C4-2B (cell line): ENCODE measurements around the gene IL19.

ENCODE experiments used
- H3K27ac ChIP-seq: fragments of 450-650 bp; 2 replicates; pipeline ENCODE4 v1.5.1; 2017
- ZFX ChIP-seq: fragments of 450-650 bp; IDR thresholded peaks from 2 replicates; pipeline ENCODE4 v1.6.1; 2017
- TF ChIP-seq, protein P1 (sequence below): fragments of 450-650 bp; conservative IDR thresholded peaks from 2 replicates; pipeline ENCODE4 v1.5.1; 2017; ENCODE audit warnings: mild to moderate bottlenecking

The IL19 gene

DNA sequence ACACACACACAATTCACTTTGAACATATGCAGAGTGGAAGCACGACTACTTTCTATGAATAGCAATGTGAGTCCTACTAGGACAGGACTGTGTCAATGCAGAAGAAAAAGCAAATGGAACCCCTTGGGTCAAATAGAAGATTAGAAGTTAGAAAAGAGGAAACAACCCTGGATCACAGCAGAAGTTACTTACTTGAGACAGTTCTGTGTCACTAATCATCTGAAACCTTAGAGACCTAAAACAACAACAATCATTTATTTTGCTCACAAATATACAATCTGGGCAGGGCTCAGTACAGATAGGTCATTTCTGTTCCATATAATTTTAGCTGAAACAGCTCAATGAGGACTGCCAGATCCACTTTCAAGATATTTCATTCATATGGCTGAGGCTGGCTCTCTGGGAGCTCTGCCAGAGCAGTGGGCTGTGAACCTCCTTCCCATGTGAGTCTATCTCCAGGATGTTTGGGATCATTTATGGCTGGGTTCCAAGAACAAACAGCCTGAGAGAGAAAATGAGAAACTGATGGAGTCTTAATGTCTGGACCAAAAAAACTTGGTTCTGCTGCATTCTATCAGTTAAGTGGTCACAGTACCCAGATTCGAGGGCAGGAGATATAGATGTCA, 44.3 kb downstream of the IL19 start:
- TF ChIP-seq, protein P1, sequence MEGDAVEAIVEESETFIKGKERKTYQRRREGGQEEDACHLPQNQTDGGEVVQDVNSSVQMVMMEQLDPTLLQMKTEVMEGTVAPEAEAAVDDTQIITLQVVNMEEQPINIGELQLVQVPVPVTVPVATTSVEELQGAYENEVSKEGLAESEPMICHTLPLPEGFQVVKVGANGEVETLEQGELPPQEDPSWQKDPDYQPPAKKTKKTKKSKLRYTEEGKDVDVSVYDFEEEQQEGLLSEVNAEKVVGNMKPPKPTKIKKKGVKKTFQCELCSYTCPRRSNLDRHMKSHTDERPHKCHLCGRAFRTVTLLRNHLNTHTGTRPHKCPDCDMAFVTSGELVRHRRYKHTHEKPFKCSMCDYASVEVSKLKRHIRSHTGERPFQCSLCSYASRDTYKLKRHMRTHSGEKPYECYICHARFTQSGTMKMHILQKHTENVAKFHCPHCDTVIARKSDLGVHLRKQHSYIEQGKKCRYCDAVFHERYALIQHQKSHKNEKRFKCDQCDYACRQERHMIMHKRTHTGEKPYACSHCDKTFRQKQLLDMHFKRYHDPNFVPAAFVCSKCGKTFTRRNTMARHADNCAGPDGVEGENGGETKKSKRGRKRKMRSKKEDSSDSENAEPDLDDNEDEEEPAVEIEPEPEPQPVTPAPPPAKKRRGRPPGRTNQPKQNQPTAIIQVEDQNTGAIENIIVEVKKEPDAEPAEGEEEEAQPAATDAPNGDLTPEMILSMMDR = no peak
- TF ChIP-seq ZFX = no peak

DNA sequence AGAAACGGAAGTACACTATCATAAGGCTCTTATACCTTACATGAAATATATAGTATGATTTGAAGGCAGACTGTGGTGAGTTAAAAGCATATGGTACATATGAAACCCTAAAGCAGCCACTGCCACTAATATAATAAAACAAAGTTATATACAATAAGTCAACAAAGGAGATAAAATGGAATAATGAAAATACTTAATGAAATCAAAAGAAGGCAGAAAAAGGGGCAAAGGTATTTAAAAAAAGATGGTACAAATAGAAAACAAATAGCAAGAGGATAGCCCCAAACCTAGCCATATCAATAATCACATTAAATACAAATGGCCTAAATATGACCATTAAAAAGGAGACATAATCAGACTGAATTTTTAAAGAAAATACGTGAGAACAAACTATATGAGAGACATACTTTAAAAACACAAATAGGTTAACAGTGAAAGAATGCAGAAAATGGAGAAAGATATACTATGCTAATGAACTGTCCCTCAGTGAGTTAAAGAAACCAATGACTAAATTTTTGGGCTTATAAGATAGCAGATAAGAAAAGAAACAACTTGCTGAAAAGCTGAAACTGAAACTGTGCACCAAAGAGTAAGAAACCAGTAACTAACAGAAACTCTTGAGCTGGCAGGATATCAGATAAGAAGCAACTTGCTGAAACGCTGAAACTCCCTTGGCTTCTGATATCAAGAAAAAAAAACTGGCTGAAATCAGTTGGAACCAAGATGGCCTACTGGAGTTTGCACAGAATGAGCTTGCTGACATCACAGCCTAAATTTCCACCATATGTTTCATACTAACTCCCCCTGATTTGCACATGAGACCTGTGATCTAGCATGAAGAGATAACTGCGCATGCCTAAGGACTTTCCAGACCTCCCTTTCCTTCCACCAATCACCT, 46.1 kb downstream of the IL19 start:
- no peak for TF ChIP-seq ZFX
- TF ChIP-seq, protein P1 = no peak
- no peak overlapping the region for H3K27ac ChIP-seq

More for the DNA sequence above, 44.3 kb downstream of the IL19 start:
- no peak overlapping the region for H3K27ac ChIP-seq

DNA sequence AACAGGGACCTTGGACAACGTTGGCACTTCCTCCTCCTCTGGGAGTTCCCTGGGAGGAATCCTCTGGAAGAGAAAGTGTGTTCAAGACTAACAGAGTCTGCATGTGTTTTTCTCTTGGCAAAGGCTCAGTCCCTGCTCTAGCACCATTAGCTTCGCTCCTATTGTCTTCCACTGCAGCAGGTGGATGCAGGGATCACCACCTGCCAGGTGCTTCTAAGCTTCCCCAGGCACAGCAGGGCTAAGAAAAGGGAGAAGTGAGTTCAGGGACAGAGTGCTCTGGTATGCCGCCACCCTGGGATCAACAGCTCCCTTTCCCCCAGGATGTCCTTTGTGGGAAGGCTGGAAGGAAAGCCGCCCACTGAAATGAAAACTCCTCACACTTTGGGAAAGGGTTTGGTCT, 50.9 kb downstream of the IL19 start:
- no peak for TF ChIP-seq ZFX
- TF ChIP-seq, protein P1 = no peak
- no peak overlapping the region for H3K27ac ChIP-seq

DNA sequence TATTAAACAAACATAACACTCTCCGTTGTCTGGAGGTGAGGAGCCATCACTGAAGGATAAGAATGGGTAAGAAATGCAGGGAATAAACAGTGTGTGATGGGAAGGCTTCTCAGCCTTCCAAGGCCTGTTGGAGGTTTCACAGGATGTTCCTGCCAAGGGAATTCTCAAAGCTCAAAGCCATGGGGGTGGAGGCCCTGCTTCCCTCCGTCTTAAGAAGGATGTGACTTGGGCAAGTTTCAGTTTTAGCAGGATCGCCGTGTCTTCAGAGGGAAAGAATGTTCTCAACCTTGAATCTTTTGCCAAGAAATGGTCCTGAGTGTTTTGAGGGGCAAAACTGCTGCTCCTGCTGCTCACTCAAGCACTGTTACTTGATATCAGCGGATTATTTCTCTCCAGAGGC, 53.2 kb downstream of the IL19 start:
- no peak for TF ChIP-seq ZFX
- TF ChIP-seq, protein P1 = no peak

DNA sequence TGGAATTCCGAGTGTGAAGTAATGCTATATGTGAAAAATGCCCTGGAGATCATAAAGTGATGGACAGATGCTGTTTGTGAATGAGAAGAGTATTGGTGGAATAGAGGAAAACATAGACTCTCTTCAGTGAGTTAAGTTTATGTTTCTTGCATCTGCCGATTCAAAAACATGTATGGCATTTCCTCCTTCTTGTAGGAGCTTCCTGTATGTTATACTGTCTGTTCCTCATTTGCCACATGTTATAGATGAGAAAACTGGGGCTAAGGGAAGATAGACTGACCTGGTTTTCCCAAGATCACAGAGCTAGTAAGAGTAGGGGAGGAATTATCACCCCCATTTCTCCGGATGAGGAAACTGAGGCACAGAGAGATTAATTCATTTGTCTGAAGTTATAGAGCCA, 53.8 kb downstream of the IL19 start:
- no peak overlapping the region for H3K27ac ChIP-seq
- TF ChIP-seq ZFX = no peak
- TF ChIP-seq, protein P1 = no peak

More for the DNA sequence above, 53.2 kb downstream of the IL19 start:
- no peak overlapping the region for H3K27ac ChIP-seq

GRCh38 chr1:206826394-206826793, 55.8 kb downstream of the IL19 start:
- no peak for TF ChIP-seq ZFX
- TF ChIP-seq, protein P1 = no peak
- no peak overlapping the region for H3K27ac ChIP-seq

DNA sequence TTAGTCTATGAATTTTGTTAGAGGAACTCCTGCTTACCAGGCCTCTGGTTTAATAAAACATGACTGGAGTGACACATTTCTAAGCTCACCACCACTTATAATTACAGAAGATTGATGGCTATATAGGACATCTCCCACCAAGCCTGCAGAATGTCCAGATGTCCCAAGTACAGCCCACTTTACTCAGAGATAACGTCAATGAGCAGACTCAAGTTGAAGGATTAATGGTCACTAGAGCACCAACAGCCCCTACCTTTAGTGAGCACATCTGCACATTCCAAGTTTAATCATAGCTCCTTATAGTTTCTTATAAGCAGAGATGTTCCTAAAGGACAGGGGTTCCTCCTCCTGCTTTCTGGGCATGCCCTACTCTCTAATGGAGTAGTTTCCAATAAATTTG, 57.5 kb downstream of the IL19 start:
- no peak overlapping the region for H3K27ac ChIP-seq
- TF ChIP-seq, protein P1 = no peak
- TF ChIP-seq ZFX = no peak
